H1 (cell line): ENCODE data around the gene CNIH1. TPM values are rescaled to one million over a fixed set of nuclear protein-coding genes. Genes with fewer than 3 reads are reported as not detected.
"Not testable (repeated sequence)": the region's sequence is repeated elsewhere in the genome, so short reads cannot be mapped to it uniquely, and the experiment has no call there.

Source experiments
- CTCF ChIA-PET: fragments of 300-600 bp; sonication (Branson Sonifier 250); formaldehyde crosslinking; loops from one replicate; lab custom pipeline; 2021; ENCODE audit not compliant: partially characterized antibody; lab: Charles Lee
- POLR2A ChIA-PET: fragments of 300-600 bp; sonication (Branson Sonifier 250); formaldehyde crosslinking; loops from one replicate; lab custom pipeline; 2021; ENCODE audit warnings: inconsistent platforms; ENCODE audit not compliant: partially characterized antibody; lab: Charles Lee
- DNase-seq, 2 experiments: peaks; one replicate each; pipeline versions ENCODE4 v3.0.0 to v3.0.0-alpha.2; 2010 to 2022; ENCODE audit warnings: low spot score in 2 of 2, low read depth in 1 of 2, mixed read lengths in 1 of 2
- FAIRE-seq: peaks from 2 replicates; lab custom pipeline; 2011; peaks lifted over from hg19 to GRCh38; lab: Jason Lieb, UNC
- H2AFZ ChIP-seq: 2 replicates; pipeline ENCODE4 v1.8.1; 2012; ENCODE audit warnings: low read length, inconsistent platforms
- H2AK5ac ChIP-seq: 2 replicates; pipeline ENCODE4 v1.6.1; 2013; ENCODE audit warnings: low read depth, low read length
- H2BK120ac ChIP-seq: replicated peaks from 2 replicates; pipeline ENCODE3; 2013; ENCODE audit warnings: low read depth, low read length, inconsistent platforms
- H2BK12ac ChIP-seq: 2 replicates; pipeline ENCODE4 v1.6.1; 2013; ENCODE audit warnings: low read depth, low read length
- H2BK15ac ChIP-seq: 2 replicates; pipeline ENCODE4 v1.6.1; 2013; ENCODE audit warnings: low read length
- H2BK20ac ChIP-seq: 2 replicates; pipeline ENCODE4 v1.6.1; 2013; ENCODE audit warnings: low read length
- H2BK5ac ChIP-seq: 2 replicates; pipeline ENCODE4 v1.6.1; 2013; ENCODE audit warnings: low read depth, low read length
- H3K14ac ChIP-seq: 2 replicates; pipeline ENCODE4 v1.6.1; 2013; ENCODE audit warnings: inconsistent platforms; ENCODE audit not compliant: insufficient read length
- H3K18ac ChIP-seq: 2 replicates; pipeline ENCODE4 v1.6.1; 2013; ENCODE audit warnings: low read length; ENCODE audit errors: extremely low read depth
- H3K23ac ChIP-seq: 2 replicates; pipeline ENCODE4 v1.6.1; 2013; ENCODE audit warnings: inconsistent platforms; ENCODE audit not compliant: insufficient read length
- H3K23me2 ChIP-seq: 2 replicates; pipeline ENCODE4 v1.6.1; 2013; ENCODE audit warnings: low read depth, low read length
- H3K27ac ChIP-seq: 2 replicates; pipeline ENCODE4 v1.6.1; 2011; ENCODE audit warnings: low read depth, low read length, inconsistent platforms
- H3K27me3 ChIP-seq, 4 experiments: replicated peaks in 1 of 4; 1 replicate in 1 of 4; 2 replicates in 3 of 4; pipeline versions ENCODE4 v1.6.1 to v1.8.1; 2011 to 2013; ENCODE audit warnings: low read length in 3 of 4, mild to moderate bottlenecking in 3 of 4, inconsistent platforms in 2 of 4, mixed read lengths in 2 of 4, moderate library complexity in 1 of 4; ENCODE audit not compliant: control insufficient read depth in 3 of 4, insufficient read depth in 3 of 4; ENCODE audit errors: extremely low read depth in 1 of 4
- H3K36me3 ChIP-seq, 4 experiments: 2 replicates each; pipeline versions ENCODE4 v1.6.1 to v1.8.1; 2011 to 2013; ENCODE audit warnings: mild to moderate bottlenecking in 4 of 4, low read length in 3 of 4, moderate library complexity in 2 of 4, control low read depth in 1 of 4, inconsistent platforms in 1 of 4; ENCODE audit not compliant: insufficient read depth in 4 of 4, control insufficient read depth in 2 of 4
- H3K4ac ChIP-seq: replicated peaks from 2 replicates; pipeline ENCODE3; 2013; ENCODE audit warnings: low read length, low read depth, mixed read lengths, inconsistent platforms; ENCODE audit not compliant: insufficient read length
- H3K4me1 ChIP-seq, 4 experiments: replicated peaks in 1 of 4; 1 replicate in 1 of 4; 2 replicates in 3 of 4; pipeline versions ENCODE4 v1.6.1 to v1.8.1; 2011 to 2013; ENCODE audit warnings: low read length in 3 of 4, inconsistent platforms in 2 of 4, mixed read lengths in 1 of 4; ENCODE audit not compliant: insufficient read depth in 4 of 4, control insufficient read depth in 3 of 4
- H3K4me2 ChIP-seq, 2 experiments: 2 replicates each; pipeline versions ENCODE4 v1.6.1 to v1.8.1; 2011 to 2013; ENCODE audit warnings: low read depth in 2 of 2, low read length in 2 of 2, control low read depth in 1 of 2, inconsistent platforms in 1 of 2, mild to moderate bottlenecking in 1 of 2; ENCODE audit not compliant: insufficient read depth in 1 of 2
- H3K4me3 ChIP-seq, 4 experiments: fragments of 200-600, 300-600 bp in 1 of 4; sonication (generic), shearing (Covaris generic), sonication (Bioruptor Twin) in 1 of 4; 2 replicates each; pipeline versions ENCODE4 v1.5.1 to v1.8.1; 2011 to 2016; ENCODE audit warnings: low read length in 4 of 4, low read depth in 3 of 4, control low read depth in 2 of 4, inconsistent platforms in 2 of 4, mild to moderate bottlenecking in 2 of 4, mixed read lengths in 1 of 4, moderate library complexity in 1 of 4; ENCODE audit not compliant: insufficient read depth in 2 of 4; ENCODE audit errors: extremely low read depth in 1 of 4
- H3K56ac ChIP-seq: replicated peaks from 2 replicates; pipeline ENCODE3; 2013; ENCODE audit warnings: low read depth, mild to moderate bottlenecking, mixed read lengths, low read length, inconsistent platforms; ENCODE audit not compliant: insufficient read length
- H3K79me1 ChIP-seq: 2 replicates; pipeline ENCODE4 v1.6.1; 2013; ENCODE audit warnings: low read depth, low read length, control low read depth
- H3K79me2 ChIP-seq, 2 experiments: 2 replicates each; pipeline versions ENCODE4 v1.6.1 to v1.8.1; 2012 to 2013; ENCODE audit warnings: low read length in 2 of 2, mild to moderate bottlenecking in 2 of 2, inconsistent platforms in 1 of 2; ENCODE audit not compliant: insufficient read depth in 2 of 2, control insufficient read depth in 1 of 2
- H3K9ac ChIP-seq, 4 experiments: replicated peaks in 1 of 4; 1 replicate in 1 of 4; 2 replicates in 3 of 4; pipeline versions ENCODE4 v1.6.1 to v1.8.1; 2011 to 2013; ENCODE audit warnings: low read depth in 3 of 4, low read length in 3 of 4, control low read depth in 2 of 4, mild to moderate bottlenecking in 2 of 4, moderate library complexity in 2 of 4, inconsistent platforms in 1 of 4; ENCODE audit errors: extremely low read depth in 1 of 4
- H3K9me3 ChIP-seq, 2 experiments: 2 replicates each; pipeline versions ENCODE4 v1.6.1 to v1.8.1; 2012 to 2013; ENCODE audit warnings: mild to moderate bottlenecking in 2 of 2, moderate library complexity in 2 of 2, control low read depth in 1 of 2, inconsistent platforms in 1 of 2, low read depth in 1 of 2, low read length in 1 of 2, mixed read lengths in 1 of 2; ENCODE audit not compliant: insufficient read depth in 2 of 2
- H4K20me1 ChIP-seq, 2 experiments: replicated peaks in 1 of 2; 2 replicates each; pipeline versions ENCODE3 to v1.8.1; 2011 to 2013; ENCODE audit warnings: inconsistent platforms in 2 of 2, low read length in 2 of 2, mild to moderate bottlenecking in 1 of 2; ENCODE audit not compliant: insufficient read depth in 2 of 2, control insufficient read depth in 1 of 2
- H4K5ac ChIP-seq: 2 replicates; pipeline ENCODE4 v1.6.1; 2013; ENCODE audit warnings: low read length, low read depth, mixed read lengths, inconsistent platforms; ENCODE audit not compliant: insufficient read length
- H4K8ac ChIP-seq: 2 replicates; pipeline ENCODE4 v1.8.0; 2013; ENCODE audit warnings: mild to moderate bottlenecking, moderate library complexity, low read length, inconsistent platforms; ENCODE audit not compliant: insufficient read depth; ENCODE audit errors: extremely low read depth
- H4K91ac ChIP-seq: replicated peaks from 2 replicates; pipeline ENCODE3; 2013; ENCODE audit warnings: low read length, mixed read lengths, inconsistent platforms; ENCODE audit not compliant: insufficient read length
- WGBS, 2 experiments: shearing (Covaris generic) in 1 of 2; methylation state at CpG; one replicate each; pipeline versions ENCODE4 v1.1.6 to v1.1.7; 2013 to 2015; ENCODE audit warnings: low lambda C conversion rate in 2 of 2, mixed read lengths in 2 of 2, inconsistent platforms in 1 of 2, low coverage in 1 of 2, missing lambda C conversion rate in 1 of 2; ENCODE audit not compliant: insufficient replicate concordance in 2 of 2, insufficient coverage in 1 of 2, insufficient read length in 1 of 2; ENCODE audit errors: extremely low coverage in 1 of 2, missing lambda C conversion rate in 1 of 2; 5-methylcytosine and 5-hydroxymethylcytosine counted together
- polyA plus RNA-seq, 7 experiments: library from polyadenylated mRNA; depleted of rRNA in 3 of 7; stranded (reverse) in 5 of 7; unstranded in 2 of 7; fragments of >200 nt in 5 of 7; fragments of 200-250 nt in 2 of 7; gene quantifications; 1 replicate in 5 of 7; 2 replicates in 1 of 7; 4 replicates in 1 of 7; pipeline versions ENCODE4 v1.2.1 to v1.2.3, GENCODE V29; 2011 to 2013; ENCODE audit warnings: missing spikeins in 2 of 7, mixed read lengths in 2 of 7
- total RNA-seq: library from RNA; stranded (reverse); fragmentation: NEBNext Ultra II Directional; extraction: Animal tissue kit (Norgen Biotek cat#: 25700); gene quantifications from 2 replicates; pipeline ENCODE4 v1.2.1, GENCODE V29; 2021

CNIH1 gene
- total and polyA plus RNA-seq, 2 of the 8 experiments (the other 6 are each of a cell fraction or from before 2014, with no cell fraction given) = 119 to 333 TPM

DNA sequence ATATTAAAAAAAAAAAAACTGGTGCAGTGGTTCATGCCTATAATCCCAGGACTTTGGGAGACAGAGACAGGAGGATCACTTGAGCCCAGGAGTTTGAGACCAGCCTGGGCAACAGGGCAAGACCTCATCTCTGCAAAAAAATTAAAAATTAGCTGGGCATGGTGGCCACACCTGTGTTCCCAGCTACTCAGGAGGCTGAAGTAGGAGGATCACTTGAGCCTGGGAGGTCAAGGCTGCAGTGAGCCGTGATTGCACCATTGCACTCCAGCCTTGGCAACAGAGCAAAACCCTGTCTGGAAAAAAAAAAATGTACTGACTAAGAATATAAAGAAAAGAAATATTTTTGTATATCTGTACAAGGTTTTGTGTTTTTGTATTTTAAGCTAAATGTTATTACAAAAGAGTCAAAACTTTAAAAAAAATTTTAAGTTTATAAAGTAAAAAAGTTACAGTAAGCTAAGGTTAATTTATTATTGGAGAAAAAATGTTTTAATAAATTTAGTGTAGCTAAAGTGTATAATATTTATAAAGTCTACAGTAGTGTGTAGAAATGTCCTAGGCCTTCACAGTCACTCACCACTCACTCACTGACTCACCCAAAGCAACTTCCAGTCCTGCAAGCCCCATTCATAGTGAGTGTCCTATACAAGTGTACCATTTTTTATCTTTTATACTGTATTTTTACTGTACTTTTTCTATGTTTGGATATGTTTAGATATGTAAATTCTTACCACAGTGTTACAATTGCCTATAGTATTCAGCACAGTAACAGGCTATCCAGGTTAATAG, 15.8 kb upstream of the CNIH1 start:
- H2BK20ac ChIP-seq, H2AK5ac ChIP-seq, H3K27ac ChIP-seq, H2AFZ ChIP-seq, H4K5ac ChIP-seq, H3K14ac ChIP-seq, H3K27me3 ChIP-seq, H2BK5ac ChIP-seq, H3K23me2 ChIP-seq, H3K18ac ChIP-seq, H3K79me2 ChIP-seq, H3K4me2 ChIP-seq, H2BK12ac ChIP-seq, H4K20me1 ChIP-seq, FAIRE-seq, H3K4ac ChIP-seq, H3K4me3 ChIP-seq, H3K36me3 ChIP-seq, H3K23ac ChIP-seq, H2BK15ac ChIP-seq, H4K8ac ChIP-seq, H4K91ac ChIP-seq, POLR2A ChIA-PET, DNase-seq, H3K4me1 ChIP-seq, H3K56ac ChIP-seq, H2BK120ac ChIP-seq, H3K79me1 ChIP-seq, H3K9ac ChIP-seq: not testable (repeated sequence)
- CTCF ChIA-PET = interaction anchor here (0.6 to 1.6 kb wide), 4 partner anchors 11 to 358 kb away, joined by 3 to 8 read pairs (median 4); no protein-coding TSS in a partner anchor
- H3K9me3 ChIP-seq = peaks cover 6 to 13% of the 10 kb centered on the region in 2 experiments
- 93% methylated on average over 1 of the region's 1 CpG; no CpG with 5 or more reads in 1 of the 2 experiments for WGBS, 2 experiments
